Measurements from ENCODE around the gene HIGD1C. TPM values are rescaled to one million over a fixed set of nuclear protein-coding genes. Genes with fewer than 3 reads are reported as not detected.

HIGD1C gene
- total RNA-seq, 1 experiment from 2014 or later, result not detected

DNA sequence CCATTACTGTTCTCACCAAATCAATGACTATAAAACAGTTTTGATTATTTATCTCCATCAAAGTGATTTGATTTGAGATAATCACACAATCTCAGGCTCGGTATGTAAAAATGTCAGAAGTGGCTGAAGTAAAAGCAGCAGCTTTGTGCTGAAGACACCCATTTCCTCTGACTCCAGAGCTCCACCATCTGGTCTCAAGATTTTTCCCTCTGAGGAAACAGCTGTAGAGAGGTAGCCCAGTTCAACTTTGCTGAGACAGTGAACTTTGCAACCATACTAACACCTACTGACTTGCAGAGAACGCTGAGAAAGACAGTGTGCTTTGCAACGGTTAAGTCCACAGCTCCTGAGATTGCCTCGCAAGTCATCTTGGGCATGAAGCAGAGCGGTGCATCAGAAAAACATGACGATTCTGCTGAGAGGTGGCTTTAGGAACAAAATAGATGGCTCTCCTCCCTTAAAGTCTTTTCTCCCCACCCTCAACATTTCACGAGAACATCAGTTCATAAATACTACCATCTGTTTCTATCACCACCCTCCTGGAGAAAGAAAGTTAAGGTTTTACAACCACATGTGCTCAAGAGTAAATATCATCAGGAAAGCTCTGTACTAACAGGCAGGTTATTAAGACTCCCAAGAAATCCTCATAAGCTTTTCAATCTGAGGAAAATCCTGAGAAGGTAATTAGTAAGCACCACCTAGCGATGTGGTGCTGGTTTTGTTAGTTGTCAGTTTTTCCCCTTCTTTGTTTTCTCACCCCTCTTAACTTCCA lies 34.8 kb downstream of the HIGD1C start:
- Mint-ChIP-seq H3K9me3 (no peaks in the 10 kb centered on the region), H3K36me3 (ENCODE audit: insufficient read depth in 1 of 3, low read depth in 3 of 3) (peaks cover 8 to 36% (median 25%) of the 10 kb centered on the region in 3 experiments; a peak in 5 of 7 replicates), H3K27ac (peak overlapping the region in 2 of 3 experiments; percentile 49 to 65; a peak in 3 of 7 replicates), H3K27me3 (ENCODE audit: low read depth) (no peaks in the 10 kb centered on the region), H3K4me3 (no peak overlapping the region), H3K4me1 (peaks cover 0 to 6% of the 10 kb centered on the region in 2 experiments; a peak in 3 of 4 replicates)
- Histone ChIP-seq H3K56ac (ENCODE audit: insufficient read length, low read depth, low read length) (no peak overlapping the region), H3K9ac (ENCODE audit: extremely low read depth, insufficient read length, low read length) (no peak overlapping the region), H2BK15ac (ENCODE audit: low read depth, low read length) (no peak overlapping the region), H2BK20ac (ENCODE audit: low read depth, low read length, poor library complexity, severe bottlenecking) (no peak overlapping the region), H2AFZ (ENCODE audit: low read length) (no peak overlapping the region), H3K23me2 (ENCODE audit: insufficient read length, low read depth, low read length, poor library complexity, severe bottlenecking) (no peaks in the 10 kb centered on the region), H2AK5ac (ENCODE audit: insufficient read length, low read length) (no peak overlapping the region), H4K8ac (replicated peaks; ENCODE audit: insufficient read length, low read depth, low read length) (no peak overlapping the region), H4K20me1 (ENCODE audit: control insufficient read depth, insufficient read depth, insufficient read length) (no peaks in the 10 kb centered on the region), H4K5ac (ENCODE audit: insufficient read length, low read depth, low read length) (no peak overlapping the region), H3K4me2 (ENCODE audit: insufficient read depth, insufficient read length, low read length) (no peak overlapping the region), H3K4ac (ENCODE audit: low read depth, low read length) (no peak overlapping the region), H3K4me1 (ENCODE audit: insufficient read depth, low read length) (no peaks in the 10 kb centered on the region), H4K91ac (ENCODE audit: insufficient read length, low read depth, low read length) (no peak overlapping the region), H3K18ac (ENCODE audit: insufficient read length, low read depth, low read length) (no peak overlapping the region), H3K79me2 (ENCODE audit: insufficient read depth, low read length) (no peaks in the 10 kb centered on the region), H3K27ac (ENCODE audit: insufficient read length, low read depth, low read length) (peak overlapping the region; percentile 17), H3K27me3 (ENCODE audit: insufficient read depth, low read length) (no peaks in the 10 kb centered on the region), H3K14ac (ENCODE audit: insufficient read depth, low read length) (no peak overlapping the region), H3K79me1 (ENCODE audit: insufficient read depth, low read depth, low read length, poor library complexity, severe bottlenecking) (no peaks in the 10 kb centered on the region), H2BK5ac (ENCODE audit: insufficient read length, low read length) (no peak overlapping the region), H3T11ph (ENCODE audit: low read length) (no peak overlapping the region), H3K23ac (ENCODE audit: insufficient read length, low read depth, low read length) (no peak overlapping the region), H2BK120ac (ENCODE audit: low read depth, low read length, poor library complexity, severe bottlenecking) (no peak overlapping the region), H3K9me3 (ENCODE audit: control insufficient read depth, low read depth, low read length) (no peaks in the 10 kb centered on the region), H2BK12ac (ENCODE audit: insufficient read length, low read depth, low read length) (no peak overlapping the region)
- no CpG with 5 or more reads among the region's 8 CpGs for WGBS (ENCODE audit: extremely low coverage, insufficient read length, low lambda C conversion rate)
- DNase-seq, result peak; percentile 71
- TF ChIP-seq, protein P1, sequence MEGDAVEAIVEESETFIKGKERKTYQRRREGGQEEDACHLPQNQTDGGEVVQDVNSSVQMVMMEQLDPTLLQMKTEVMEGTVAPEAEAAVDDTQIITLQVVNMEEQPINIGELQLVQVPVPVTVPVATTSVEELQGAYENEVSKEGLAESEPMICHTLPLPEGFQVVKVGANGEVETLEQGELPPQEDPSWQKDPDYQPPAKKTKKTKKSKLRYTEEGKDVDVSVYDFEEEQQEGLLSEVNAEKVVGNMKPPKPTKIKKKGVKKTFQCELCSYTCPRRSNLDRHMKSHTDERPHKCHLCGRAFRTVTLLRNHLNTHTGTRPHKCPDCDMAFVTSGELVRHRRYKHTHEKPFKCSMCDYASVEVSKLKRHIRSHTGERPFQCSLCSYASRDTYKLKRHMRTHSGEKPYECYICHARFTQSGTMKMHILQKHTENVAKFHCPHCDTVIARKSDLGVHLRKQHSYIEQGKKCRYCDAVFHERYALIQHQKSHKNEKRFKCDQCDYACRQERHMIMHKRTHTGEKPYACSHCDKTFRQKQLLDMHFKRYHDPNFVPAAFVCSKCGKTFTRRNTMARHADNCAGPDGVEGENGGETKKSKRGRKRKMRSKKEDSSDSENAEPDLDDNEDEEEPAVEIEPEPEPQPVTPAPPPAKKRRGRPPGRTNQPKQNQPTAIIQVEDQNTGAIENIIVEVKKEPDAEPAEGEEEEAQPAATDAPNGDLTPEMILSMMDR (conservative IDR thresholded peaks at IDR 0.05), result peak; percentile 70

Measured in H9 (cell line).